Ishikawa (cell line): Measurements from ENCODE around the gene FSCB.

ENCODE experiments used
- CEBPB ChIP-seq: IDR thresholded peaks from 2 replicates; pipeline ENCODE4 v1.6.1; 2012
- CREB1 ChIP-seq: IDR thresholded peaks from 2 replicates; pipeline ENCODE4 v1.6.1; 2012; ENCODE audit warnings: low read depth
- EGR1 ChIP-seq: IDR thresholded peaks from 2 replicates; pipeline ENCODE4 v1.6.1; 2012
- EP300 ChIP-seq: IDR thresholded peaks from 2 replicates; pipeline ENCODE4 v1.6.1; 2012; ENCODE audit warnings: borderline replicate concordance
- FOXM1 ChIP-seq: IDR thresholded peaks from 2 replicates; pipeline ENCODE4 v1.6.1; 2012; ENCODE audit warnings: low read depth, borderline replicate concordance
- MAX ChIP-seq: IDR thresholded peaks from 2 replicates; pipeline ENCODE4 v1.6.1; 2012
- NFIC ChIP-seq: IDR thresholded peaks from 2 replicates; pipeline ENCODE4 v1.6.1; 2012
- RAD21 ChIP-seq: IDR thresholded peaks from 2 replicates; pipeline ENCODE4 v1.6.1; 2012; ENCODE audit warnings: low read depth
- REST ChIP-seq: IDR thresholded peaks from 2 replicates; pipeline ENCODE4 v1.6.1; 2012; ENCODE audit warnings: low read depth, mild to moderate bottlenecking
- TAF1 ChIP-seq: IDR thresholded peaks from 2 replicates; pipeline ENCODE4 v1.6.1; 2012; ENCODE audit warnings: low read depth, mild to moderate bottlenecking
- TCF12 ChIP-seq: IDR thresholded peaks from 2 replicates; pipeline ENCODE4 v1.6.1; 2012; ENCODE audit warnings: low read depth
- TEAD4 ChIP-seq: IDR thresholded peaks from 2 replicates; pipeline ENCODE4 v1.6.1; 2012
- USF1 ChIP-seq: IDR thresholded peaks from 2 replicates; pipeline ENCODE4 v1.6.1; 2012
- YY1 ChIP-seq: IDR thresholded peaks from 2 replicates; pipeline ENCODE4 v1.6.1; 2012; ENCODE audit warnings: low read depth
- ZBTB7A ChIP-seq: IDR thresholded peaks from 2 replicates; pipeline ENCODE4 v1.6.1; 2012; ENCODE audit warnings: low read depth

The FSCB gene

GRCh38 chr14:44477953-44478352, 29.1 kb downstream of the FSCB start:
- TF ChIP-seq TAF1: no peak
- no peak for TF ChIP-seq EP300
- TF ChIP-seq MAX: no peak
- no peak for TF ChIP-seq YY1
- no peak for TF ChIP-seq RAD21
- TF ChIP-seq TEAD4: no peak
- TF ChIP-seq CREB1: no peak
- no peak for TF ChIP-seq EGR1
- TF ChIP-seq CEBPB: no peak
- TF ChIP-seq REST: no peak
- TF ChIP-seq FOXM1: no peak
- TF ChIP-seq ZBTB7A: no peak
- TF ChIP-seq USF1: no peak
- no peak for TF ChIP-seq NFIC
- no peak for TF ChIP-seq TCF12

GRCh38 chr14:44468771-44469170, 38.3 kb downstream of the FSCB start:
- TF ChIP-seq ZBTB7A: no peak
- no peak for TF ChIP-seq YY1
- TF ChIP-seq NFIC: no peak
- TF ChIP-seq CREB1: no peak
- no peak for TF ChIP-seq REST
- no peak for TF ChIP-seq USF1
- TF ChIP-seq CEBPB: no peak
- no peak for TF ChIP-seq EGR1
- TF ChIP-seq EP300: no peak
- TF ChIP-seq FOXM1: no peak
- no peak for TF ChIP-seq TAF1
- no peak for TF ChIP-seq TEAD4
- no peak for TF ChIP-seq MAX
- no peak for TF ChIP-seq TCF12
- TF ChIP-seq RAD21: no peak

- no peak for TF ChIP-seq TCF12
- no peak for TF ChIP-seq FOXM1
- TF ChIP-seq TEAD4: 0 out of 2 replicates have a peak, but pooled peaks have one; percentile 11
- no peak for TF ChIP-seq RAD21
- no peak for TF ChIP-seq ZBTB7A
- peak; percentile 46 for TF ChIP-seq NFIC
- TF ChIP-seq TAF1: no peak
- no peak for TF ChIP-seq CEBPB
- TF ChIP-seq EP300: peak; percentile 23; the same call in 1 of the 2 replicates
- no peak for TF ChIP-seq MAX
- TF ChIP-seq YY1: no peak
These were observed 43.6 kb downstream of the FSCB start for GRCh38 chr14:44463356-44464004.

GRCh38 chr14:44462381-44462780, 44.7 kb downstream of the FSCB start:
- TF ChIP-seq TCF12 (no peak), EGR1 (no peak), NFIC (no peak), RAD21 (no peak), CEBPB (no peak), ZBTB7A (no peak), MAX (no peak)

- TF ChIP-seq EGR1 (no peak), ZBTB7A (no peak), FOXM1 (no peak), NFIC (no peak), RAD21 (no peak), CEBPB (no peak), EP300 (no peak)
These were observed 45.3 kb downstream of the FSCB start for GRCh38 chr14:44461811-44462210.
